Left ventricle myocardium superior (tissue), 1 donor: ENCODE results near the gene TRPC1. TPM values are rescaled to one million over a fixed set of nuclear protein-coding genes. Genes with fewer than 3 reads are reported as not detected.
A peak's percentile ranks its signal among the peaks of the same experiment; 100 is the strongest.
"Not testable (repeated sequence)": the region's sequence is repeated elsewhere in the genome, so short reads cannot be mapped to it uniquely, and the experiment has no call there.

Experiments
- ATAC-seq: fragments of 200-7000 bp; cut with Tn5 transposase; one replicate; pipeline ENCODE4 v1.9.1; 2020; ENCODE audit warnings: mild to moderate bottlenecking, moderate library complexity
- DNase-seq: peaks from one replicate; pipeline ENCODE4 v3.0.0-alpha.2; 2020
- intact Hi-C: fragments of 100-400 bp; cut with micrococcal nuclease; formaldehyde crosslinking; loops from one replicate; pipeline ENCODE4 v1.11.0; 2022
- total RNA-seq: library from RNA; stranded (reverse); fragmentation: NEBNext Ultra II Directional; extraction: Animal tissue kit (Norgen Biotek cat#: 25700); gene quantifications from one replicate; pipeline ENCODE4 v1.2.1, GENCODE V29; 2021
- donor health status: DM: no; HTN: yes; CAD: no; lungs with severe emphysema.

Gene TRPC1
- total RNA-seq, 1 donor from 2014 or later: 8.0 TPM

- ATAC-seq: no peak
- intact Hi-C loops: no loop called here
- no peak for DNase-seq
Measured at GRCh38 chr3:142738396-142738795, 14.6 kb downstream of the TRPC1 start.

DNA sequence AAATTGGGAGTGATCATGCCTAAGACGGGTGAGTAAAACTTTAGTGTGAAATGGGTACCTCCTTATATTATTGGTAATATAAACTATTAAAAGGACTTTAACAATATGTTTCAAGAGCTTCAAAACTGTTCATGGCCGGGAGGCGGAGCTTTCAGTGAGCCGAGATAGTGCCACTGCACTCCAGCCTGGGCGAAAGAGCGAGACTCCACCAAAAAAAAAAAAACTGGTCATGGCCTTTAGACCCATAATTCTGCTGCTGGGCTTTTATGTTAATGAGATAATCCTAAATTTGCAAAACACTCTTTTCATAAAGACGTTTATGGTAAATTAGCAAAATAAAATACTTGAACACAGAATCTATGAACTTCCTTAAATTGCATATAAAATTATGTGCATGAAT, 22.8 kb downstream of the TRPC1 start:
- intact Hi-C loops: no loop called here
- DNase-seq (no peak), ATAC-seq (no peak)

- DNase-seq, ATAC-seq, intact Hi-C loops: not testable (repeated sequence)
Measured at GRCh38 chr3:142750531-142750930, 26.7 kb downstream of the TRPC1 start.

GRCh38 chr3:142752605-142753004, 28.8 kb downstream of the TRPC1 start:
- ATAC-seq, DNase-seq, intact Hi-C loops: not testable (repeated sequence)

DNA sequence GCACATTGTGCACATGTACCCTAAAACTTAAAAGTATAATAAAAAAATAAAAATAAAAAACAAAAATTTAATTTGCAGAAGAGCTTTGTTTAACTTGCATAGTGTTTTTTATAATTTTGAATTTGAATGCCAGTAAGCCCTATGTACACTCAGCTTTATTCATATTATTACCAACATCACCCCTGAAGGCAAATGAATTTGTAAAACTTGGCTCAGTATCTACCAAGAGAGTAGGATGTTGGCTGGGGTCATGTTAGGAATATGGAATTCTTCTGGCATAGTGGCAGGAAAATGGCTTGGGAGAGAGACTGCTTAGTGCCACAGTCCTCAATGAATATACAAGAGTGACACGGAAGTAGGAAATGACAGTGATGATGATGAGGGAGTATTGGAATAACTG, 30.7 kb downstream of the TRPC1 start:
- no peak for ATAC-seq

GRCh38 chr3:142768338-142768737, 44.5 kb downstream of the TRPC1 start:
- no peak for DNase-seq
- ATAC-seq: no peak
- intact Hi-C loops: no loop called here

More for the DNA sequence above, 30.7 kb downstream of the TRPC1 start:
- no peak for DNase-seq
- intact Hi-C loops: no loop called here

- intact Hi-C loops: no loop called here
- DNase-seq (no peak), ATAC-seq (no peak)
Measured at GRCh38 chr3:142777927-142778326, 54.1 kb downstream of the TRPC1 start.

GRCh38 chr3:142778541-142778940, 54.7 kb downstream of the TRPC1 start:
- intact Hi-C loops: no loop called here
- DNase-seq (no peak), ATAC-seq (no peak)

- DNase-seq (no peak), ATAC-seq (no peak)
- intact Hi-C loops: no loop called here
Measured at GRCh38 chr3:142779591-142779990, 55.8 kb downstream of the TRPC1 start.

DNA sequence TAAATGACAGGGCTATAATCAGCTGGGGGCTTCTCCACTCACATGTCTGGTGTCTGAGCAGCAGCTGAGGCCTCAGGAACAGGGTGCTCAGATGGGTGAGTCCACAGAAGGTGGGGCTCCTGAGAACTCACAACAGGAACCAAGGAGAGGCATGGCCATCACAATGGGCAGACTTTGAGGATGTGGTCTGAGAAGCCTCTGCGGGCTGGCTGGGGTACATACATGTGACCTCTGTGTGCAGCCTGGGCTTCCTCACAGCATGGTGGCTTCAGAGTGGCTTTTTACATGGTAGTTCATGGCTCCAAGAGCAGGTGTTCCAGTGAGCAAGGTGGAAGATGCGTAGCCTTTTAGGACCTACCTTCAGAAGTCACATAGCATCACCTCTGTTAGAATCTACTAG, 58.8 kb downstream of the TRPC1 start:
- no peak for DNase-seq
- ATAC-seq: no peak
- intact Hi-C loops: no loop called here

DNA sequence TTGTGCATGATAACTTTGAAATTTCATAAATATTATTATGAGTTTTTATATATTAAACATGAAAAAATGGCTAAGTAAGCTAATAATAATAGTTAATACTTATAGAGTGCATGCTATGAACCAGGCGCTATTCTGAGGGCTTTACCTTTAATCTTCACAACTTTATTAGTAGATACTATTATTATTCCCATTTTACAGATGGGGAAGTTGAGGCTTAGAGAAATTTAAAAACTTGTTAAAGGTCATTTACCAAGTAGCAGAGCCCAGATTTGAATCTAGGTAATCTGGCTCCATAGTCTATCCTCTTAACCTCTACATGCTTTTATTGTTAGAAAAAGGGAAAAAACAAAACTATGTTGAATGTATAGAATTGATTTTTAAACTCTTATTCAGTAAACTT, 60.4 kb downstream of the TRPC1 start:
- intact Hi-C loops: no loop called here
- ATAC-seq: no peak
- no peak for DNase-seq

- DNase-seq (no peak), ATAC-seq (no peak)
- intact Hi-C loops: no loop called here
Measured at GRCh38 chr3:142785996-142786395, 62.2 kb downstream of the TRPC1 start.

GRCh38 chr3:142787719-142788118, 63.9 kb downstream of the TRPC1 start:
- no peak for DNase-seq
- intact Hi-C loops: no loop called here
- no peak for ATAC-seq

GRCh38 chr3:142794508-142794907, 70.7 kb downstream of the TRPC1 start:
- no peak for DNase-seq
- ATAC-seq: no peak
- intact Hi-C loops: no loop called here

- no peak for ATAC-seq
Measured at GRCh38 chr3:142795332-142795731, 71.5 kb downstream of the TRPC1 start.

GRCh38 chr3:142796823-142797222, 73.0 kb downstream of the TRPC1 start:
- DNase-seq: no peak
- ATAC-seq: no peak
- intact Hi-C loops: no loop called here

More at GRCh38 chr3:142795332-142795731, 71.5 kb downstream of the TRPC1 start:
- no peak for DNase-seq
- intact Hi-C loops: no loop called here

DNA sequence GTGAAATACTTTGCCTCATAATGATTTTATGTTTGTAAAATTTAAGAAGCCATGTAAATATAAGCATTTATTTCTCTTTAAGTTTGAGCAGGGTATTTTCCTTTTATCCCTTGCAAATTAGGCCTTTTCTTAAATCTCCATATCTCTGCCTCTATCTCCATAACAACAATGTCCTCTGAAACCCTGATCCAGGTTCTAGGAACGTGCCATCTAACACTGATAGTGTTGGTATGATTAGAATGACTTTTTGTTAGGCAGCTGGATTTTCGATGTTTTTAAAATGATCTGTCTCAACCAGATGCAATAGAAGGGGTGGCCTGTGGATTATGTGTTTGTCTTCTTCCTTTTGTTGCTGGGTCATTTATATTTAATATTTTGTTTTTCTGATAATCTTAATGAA, 77.9 kb downstream of the TRPC1 start:
- intact Hi-C loops: no loop called here
- ATAC-seq: no peak
- DNase-seq: no peak

GRCh38 chr3:142802891-142803290, 79.1 kb downstream of the TRPC1 start:
- intact Hi-C loops: no loop called here
- DNase-seq: no peak

DNA sequence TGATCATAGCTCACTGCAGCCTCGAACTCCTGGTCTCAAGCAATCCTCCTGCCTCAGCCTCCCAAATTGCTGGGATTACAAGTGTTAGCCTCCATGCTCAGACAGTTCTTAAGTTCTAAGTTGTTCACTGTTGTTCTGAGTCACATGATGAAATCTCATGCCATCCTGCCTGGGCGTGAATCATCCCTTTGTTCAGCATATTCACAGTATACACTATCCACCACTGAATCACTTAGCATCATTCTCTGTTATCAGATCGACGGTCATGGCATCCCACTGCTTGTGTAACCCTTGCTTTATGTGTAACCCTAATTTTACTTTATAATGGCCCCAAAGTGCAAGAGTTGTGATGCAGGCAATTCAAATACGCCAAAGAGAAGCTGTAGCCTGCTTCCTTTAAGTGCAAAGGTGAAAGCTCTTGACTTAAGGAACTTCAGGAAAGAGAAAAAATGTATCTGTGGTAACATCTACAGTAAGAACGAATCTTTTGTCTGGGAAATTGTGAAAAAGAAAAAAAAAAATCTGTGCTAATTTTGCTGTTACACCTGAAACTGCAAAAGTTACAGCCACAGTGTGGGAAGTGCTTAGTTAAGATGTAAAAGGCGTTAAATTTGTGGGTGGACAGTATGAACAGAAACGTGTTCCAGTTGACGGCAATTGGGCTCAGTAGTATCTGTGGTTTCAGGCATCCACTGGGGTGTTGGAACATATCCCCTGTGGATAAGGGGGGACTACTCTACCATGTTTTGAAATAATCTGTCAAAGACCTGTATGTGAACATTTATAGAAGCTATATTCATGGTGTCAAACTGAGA, 84.5 kb downstream of the TRPC1 start:
- DNase-seq (no peak), ATAC-seq (no peak)
- intact Hi-C loops: no loop called here

More at GRCh38 chr3:142802891-142803290, 79.1 kb downstream of the TRPC1 start:
- no peak for ATAC-seq

GRCh38 chr3:142809259-142809658, 85.4 kb downstream of the TRPC1 start:
- DNase-seq: no peak
- intact Hi-C loops: no loop called here
- peak; percentile 57 for ATAC-seq

GRCh38 chr3:142815803-142816202, 92.0 kb downstream of the TRPC1 start:
- ATAC-seq (no peak), DNase-seq (no peak)
- intact Hi-C loops: no loop called here
